Measurements from ENCODE around the gene ARIH2. TPM values are rescaled to one million over a fixed set of nuclear protein-coding genes. Genes with fewer than 3 reads are reported as not detected.
A peak's percentile ranks its signal among the peaks of the same experiment; 100 is the strongest.

The ARIH2 gene
- total and polyA plus RNA-seq, 7 donors: 33.0 to 165 (median 94.9) TPM

- intact Hi-C loops (cut with DNase I): loop anchor here (5.0 kb wide), 1 partner anchor 68 kb away; the partner anchor contains the start of gene PRKAR2A
- Histone ChIP-seq H3K36me3 (no peaks in the 10 kb centered on the region), H3K4me3 (no peak overlapping the region), H3K4me1 (peaks cover 0 to 20% (median 18%) of the 10 kb centered on the region in 4 donors), H3K27ac (no peak overlapping the region), H3K9me3 (no peaks in the 10 kb centered on the region), H3K27me3 (no peaks in the 10 kb centered on the region)
- no peak for DNase-seq
- 74 to 77% methylated on average over 1 of the region's 1 CpG for WGBS, 2 donors
- TF ChIP-seq EP300 (IDR thresholded peaks at IDR 0.05) (no peak), POLR2AphosphoS5 (IDR thresholded peaks at IDR 0.05) (no peak), POLR2A (IDR thresholded peaks at IDR 0.05) (no peak), CTCF (IDR thresholded peaks at IDR 0.05) (no peak)
Observed at GRCh38 chr3:48915296-48915695, 3.3 kb upstream of the ARIH2 start.

GRCh38 chr3:48919215-48920138, 835 bp downstream of the ARIH2 start:
- WGBS, 2 donors: 1% methylated on average over 54 of the region's 54 CpGs
- no peak for DNase-seq
- Histone ChIP-seq H3K27me3 (no peaks in the 10 kb centered on the region), H3K4me3 (peak overlapping the region; percentile 89 to 91 (median 90)), H3K4me1 (peaks cover 0 to 33% (median 28%) of the 10 kb centered on the region in 4 donors), H3K36me3 (peaks cover 0 to 23% (median 5%) of the 10 kb centered on the region in 4 donors), H3K9me3 (no peaks in the 10 kb centered on the region), H3K27ac (peak overlapping the region; percentile 97 to 98 (median 98))
- intact Hi-C loops (cut with DNase I): loop anchor here (2.0 to 5.0 kb wide), 2 partner anchors 21 to 72 kb away; partner anchors contain the start of genes PRKAR2A and SLC25A20
- TF ChIP-seq POLR2AphosphoS5 (IDR thresholded peaks at IDR 0.05) (peak in 1 of 4 donors; percentile 18), CTCF (IDR thresholded peaks at IDR 0.05) (no peak), POLR2A (IDR thresholded peaks at IDR 0.05) (no peak), EP300 (IDR thresholded peaks at IDR 0.05) (no peak)

GRCh38 chr3:48926425-48927392, 8.1 kb downstream of the ARIH2 start:
- 77 to 82% methylated on average over 11 of the region's 11 CpGs for WGBS, 2 donors
- Histone ChIP-seq H3K27ac (peak overlapping the region in 3 of 4 donors; percentile 52 to 57 (median 57)), H3K4me1 (peaks cover 0 to 58% (median 52%) of the 10 kb centered on the region in 4 donors), H3K27me3 (no peaks in the 10 kb centered on the region), H3K36me3 (peaks cover 4 to 49% (median 10%) of the 10 kb centered on the region in 4 donors), H3K4me3 (no peak overlapping the region), H3K9me3 (no peaks in the 10 kb centered on the region)
- intact Hi-C loops (cut with DNase I): no loop called here
- no peak for DNase-seq
- TF ChIP-seq CTCF (IDR thresholded peaks at IDR 0.05): no peak
- TF ChIP-seq POLR2AphosphoS5 (IDR thresholded peaks at IDR 0.05): peak; percentile 39 to 88 (median 72)
- peak in 1 of 4 donors; percentile 10 for TF ChIP-seq EP300 (IDR thresholded peaks at IDR 0.05)

GRCh38 chr3:48927928-48928327, 9.3 kb downstream of the ARIH2 start:
- H3K4me3 ChIP-seq: no peak overlapping the region
- peaks cover 0 to 58% (median 56%) of the 10 kb centered on the region in 4 donors for H3K4me1 ChIP-seq
- H3K27ac ChIP-seq: peak overlapping the region in 2 of 4 donors; percentile 57
- TF ChIP-seq EP300 (IDR thresholded peaks at IDR 0.05): no peak
- TF ChIP-seq POLR2AphosphoS5 (IDR thresholded peaks at IDR 0.05): no peak
- no peak for TF ChIP-seq CTCF (IDR thresholded peaks at IDR 0.05)
- TF ChIP-seq POLR2A (IDR thresholded peaks at IDR 0.05): no peak
- intact Hi-C loops (cut with DNase I): no loop called here
- DNase-seq: no peak
- no peaks in the 10 kb centered on the region for H3K27me3 ChIP-seq
- H3K9me3 ChIP-seq: no peaks in the 10 kb centered on the region
- 4 to 27% methylated on average over 2 of the region's 2 CpGs for WGBS, 2 donors
- H3K36me3 ChIP-seq: peaks cover 4 to 41% (median 10%) of the 10 kb centered on the region in 4 donors
